Mammary epithelial cell (primary cell): ENCODE data around the gene GLT6D1.

Experiments
- EZH2 ChIP-seq: IDR thresholded peaks from 2 replicates; pipeline ENCODE4 v1.6.1; 2012; ENCODE audit warnings: low read length, inconsistent platforms, borderline replicate concordance
- TF ChIP-seq, protein P1 (sequence below), 2 donors: IDR thresholded peaks in 1 of 2; conservative IDR thresholded peaks in 1 of 2; 2 replicates each; pipeline ENCODE4 v1.5.1; 2011 to 2012; ENCODE audit warnings: inconsistent platforms in 2 of 2, low read length in 2 of 2, mild to moderate bottlenecking in 2 of 2, control low read depth in 1 of 2, low read depth in 1 of 2; ENCODE audit not compliant: insufficient read depth in 1 of 2; ENCODE audit errors: extremely low read depth in 1 of 2

DNA sequence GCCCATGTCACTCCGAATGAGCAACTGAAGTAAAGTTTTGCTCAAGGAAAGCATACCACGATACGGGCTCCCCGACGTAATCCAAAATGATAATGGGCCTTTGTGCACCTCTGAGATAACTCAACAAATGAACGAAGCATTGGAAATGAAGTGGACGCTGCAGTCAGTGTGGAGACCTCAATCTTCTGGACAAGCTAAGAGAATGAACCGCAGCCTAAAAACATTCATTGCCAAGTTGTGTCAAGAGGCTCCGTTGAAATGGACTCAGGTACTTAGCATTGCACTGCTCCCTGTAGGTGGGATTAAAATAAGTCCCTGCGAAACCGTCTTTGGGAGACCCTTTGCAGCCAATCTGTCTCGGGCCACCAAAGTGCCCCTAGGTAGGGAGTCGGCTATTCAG is 19.9 kb upstream of the GLT6D1 start:
- TF ChIP-seq, protein P1, sequence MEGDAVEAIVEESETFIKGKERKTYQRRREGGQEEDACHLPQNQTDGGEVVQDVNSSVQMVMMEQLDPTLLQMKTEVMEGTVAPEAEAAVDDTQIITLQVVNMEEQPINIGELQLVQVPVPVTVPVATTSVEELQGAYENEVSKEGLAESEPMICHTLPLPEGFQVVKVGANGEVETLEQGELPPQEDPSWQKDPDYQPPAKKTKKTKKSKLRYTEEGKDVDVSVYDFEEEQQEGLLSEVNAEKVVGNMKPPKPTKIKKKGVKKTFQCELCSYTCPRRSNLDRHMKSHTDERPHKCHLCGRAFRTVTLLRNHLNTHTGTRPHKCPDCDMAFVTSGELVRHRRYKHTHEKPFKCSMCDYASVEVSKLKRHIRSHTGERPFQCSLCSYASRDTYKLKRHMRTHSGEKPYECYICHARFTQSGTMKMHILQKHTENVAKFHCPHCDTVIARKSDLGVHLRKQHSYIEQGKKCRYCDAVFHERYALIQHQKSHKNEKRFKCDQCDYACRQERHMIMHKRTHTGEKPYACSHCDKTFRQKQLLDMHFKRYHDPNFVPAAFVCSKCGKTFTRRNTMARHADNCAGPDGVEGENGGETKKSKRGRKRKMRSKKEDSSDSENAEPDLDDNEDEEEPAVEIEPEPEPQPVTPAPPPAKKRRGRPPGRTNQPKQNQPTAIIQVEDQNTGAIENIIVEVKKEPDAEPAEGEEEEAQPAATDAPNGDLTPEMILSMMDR (conservative IDR thresholded peaks at IDR 0.05 in 1 of 2, IDR thresholded peaks at IDR 0.05 in 1 of 2; ENCODE audit: extremely low read depth in 1 of 2, insufficient read depth in 1 of 2, low read depth in 1 of 2, low read length in 2 of 2) = no peak
- no peak for TF ChIP-seq EZH2
